H1 (cell line): ENCODE data around the gene MAN2C1. TPM values are rescaled to one million over a fixed set of nuclear protein-coding genes. Genes with fewer than 3 reads are reported as not detected.

Source experiments
- BCL11A ChIP-seq, 2 experiments: IDR thresholded peaks; one replicate each; pipeline ENCODE4 v1.6.1; 2011; ENCODE audit warnings: low read depth in 2 of 2, low read length in 2 of 2, mild to moderate bottlenecking in 2 of 2
- SP2 ChIP-seq: IDR thresholded peaks from 2 replicates; pipeline ENCODE4 v1.6.1; 2012; ENCODE audit warnings: mild to moderate bottlenecking, low read length, inconsistent platforms
- polyA plus RNA-seq, 7 experiments: library from polyadenylated mRNA; depleted of rRNA in 3 of 7; stranded (reverse) in 5 of 7; unstranded in 2 of 7; fragments of >200 nt in 5 of 7; fragments of 200-250 nt in 2 of 7; gene quantifications; 1 replicate in 5 of 7; 2 replicates in 1 of 7; 4 replicates in 1 of 7; pipeline versions ENCODE4 v1.2.1 to v1.2.3, GENCODE V29; 2011 to 2013; ENCODE audit warnings: missing spikeins in 2 of 7, mixed read lengths in 2 of 7
- total RNA-seq: library from RNA; stranded (reverse); fragmentation: NEBNext Ultra II Directional; extraction: Animal tissue kit (Norgen Biotek cat#: 25700); gene quantifications from 2 replicates; pipeline ENCODE4 v1.2.1, GENCODE V29; 2021

The MAN2C1 gene
- total and polyA plus RNA-seq, 2 of the 8 experiments (the other 6 are each of a cell fraction or from before 2014, with no cell fraction given): 56.3 to 88.9 TPM

DNA sequence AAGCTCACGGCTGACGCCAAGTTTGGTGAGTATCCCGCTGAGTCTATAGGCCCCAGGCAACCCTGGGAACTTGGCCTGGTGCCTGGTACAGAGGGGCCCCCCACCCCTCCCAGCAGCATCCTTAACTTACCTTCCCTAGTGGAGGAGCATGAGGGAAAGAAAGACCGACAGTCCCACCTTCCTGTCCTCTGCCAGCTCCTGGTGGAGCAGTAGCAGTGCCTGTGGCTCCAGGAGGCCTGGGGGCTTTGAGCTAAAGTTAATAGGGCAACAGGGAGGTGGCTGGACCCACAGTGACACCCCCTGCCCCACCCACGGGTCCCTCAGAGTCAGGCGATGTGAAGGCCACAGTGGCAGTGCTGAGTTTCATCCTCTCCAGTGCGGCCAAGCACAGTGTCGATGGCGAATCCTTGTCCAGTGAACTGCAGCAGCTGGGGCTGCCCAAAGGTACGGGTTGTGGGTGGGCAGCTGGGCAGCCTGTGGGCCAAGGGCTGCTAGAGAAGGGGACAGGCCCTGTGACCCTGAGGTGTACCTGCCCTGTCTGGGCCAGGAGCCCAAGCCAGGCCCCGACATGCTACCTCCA is 29.7 kb downstream of the MAN2C1 start (continued):
- TF ChIP-seq BCL11A (IDR thresholded peaks at IDR 0.05; ENCODE audit: low read depth in 2 of 2, low read length in 2 of 2) (no peak), SP2 (no peak)
